HG03060 (cell line): ENCODE measurements around the gene CDHR2.
"Not testable (repeated sequence)": the region's sequence is repeated elsewhere in the genome, so short reads cannot be mapped to it uniquely, and the experiment has no call there.

Experiments
- ATAC-seq: cut with Tn5 transposase; IDR thresholded peaks from one replicate; pipeline ENCODE4 v1.9.1; 2021; ENCODE audit warnings: low read depth, moderate number of reproducible peaks; ENCODE audit not compliant: unreplicated experiment

Gene CDHR2

GRCh38 chr5:176538230-176538988, 10.7 kb upstream of the CDHR2 start:
- no peak for ATAC-seq

- ATAC-seq, result no peak
Measured at GRCh38 chr5:176538989-176539384, 10.2 kb upstream of the CDHR2 start.

- no peak for ATAC-seq
Measured at GRCh38 chr5:176540476-176540899, 8.7 kb upstream of the CDHR2 start.

- ATAC-seq, result no peak
Measured at GRCh38 chr5:176540956-176541337, 8.2 kb upstream of the CDHR2 start.

- no peak for ATAC-seq
Measured at GRCh38 chr5:176541338-176542134, 7.6 kb upstream of the CDHR2 start.

- ATAC-seq, result no peak
Measured at GRCh38 chr5:176542135-176542595, 7.0 kb upstream of the CDHR2 start.

GRCh38 chr5:176542596-176543427, 6.3 kb upstream of the CDHR2 start:
- no peak for ATAC-seq

- ATAC-seq, result no peak
Measured at GRCh38 chr5:176543428-176544182, 5.5 kb upstream of the CDHR2 start.

- no peak for ATAC-seq
Measured at GRCh38 chr5:176545388-176545736, 3.8 kb upstream of the CDHR2 start.

- ATAC-seq, result no peak
Measured at GRCh38 chr5:176545737-176546509, 3.2 kb upstream of the CDHR2 start.

GRCh38 chr5:176547802-176548201, 1.3 kb upstream of the CDHR2 start:
- no peak for ATAC-seq

- no peak for ATAC-seq
Measured at GRCh38 chr5:176549871-176550270, 729 bp downstream of the CDHR2 start.

- ATAC-seq, result no peak
Measured at GRCh38 chr5:176550275-176550831, 1.2 kb downstream of the CDHR2 start.

GRCh38 chr5:176550937-176551336, 1.8 kb downstream of the CDHR2 start:
- not testable (repeated sequence) for ATAC-seq

GRCh38 chr5:176552332-176552869, 3.3 kb downstream of the CDHR2 start:
- ATAC-seq, result no peak

- ATAC-seq, result no peak
Measured at GRCh38 chr5:176553260-176554085, 4.3 kb downstream of the CDHR2 start.

- ATAC-seq, result no peak
Measured at GRCh38 chr5:176557846-176558245, 8.7 kb downstream of the CDHR2 start.

- ATAC-seq, result no peak
Measured at GRCh38 chr5:176559683-176560082, 10.5 kb downstream of the CDHR2 start.
